ENCODE data around the gene VWA3A. TPM values are rescaled to one million over a fixed set of nuclear protein-coding genes. Genes with fewer than 3 reads are reported as not detected.

The VWA3A gene
- polyA plus RNA-seq, 1 experiment = 0.15 TPM

DNA sequence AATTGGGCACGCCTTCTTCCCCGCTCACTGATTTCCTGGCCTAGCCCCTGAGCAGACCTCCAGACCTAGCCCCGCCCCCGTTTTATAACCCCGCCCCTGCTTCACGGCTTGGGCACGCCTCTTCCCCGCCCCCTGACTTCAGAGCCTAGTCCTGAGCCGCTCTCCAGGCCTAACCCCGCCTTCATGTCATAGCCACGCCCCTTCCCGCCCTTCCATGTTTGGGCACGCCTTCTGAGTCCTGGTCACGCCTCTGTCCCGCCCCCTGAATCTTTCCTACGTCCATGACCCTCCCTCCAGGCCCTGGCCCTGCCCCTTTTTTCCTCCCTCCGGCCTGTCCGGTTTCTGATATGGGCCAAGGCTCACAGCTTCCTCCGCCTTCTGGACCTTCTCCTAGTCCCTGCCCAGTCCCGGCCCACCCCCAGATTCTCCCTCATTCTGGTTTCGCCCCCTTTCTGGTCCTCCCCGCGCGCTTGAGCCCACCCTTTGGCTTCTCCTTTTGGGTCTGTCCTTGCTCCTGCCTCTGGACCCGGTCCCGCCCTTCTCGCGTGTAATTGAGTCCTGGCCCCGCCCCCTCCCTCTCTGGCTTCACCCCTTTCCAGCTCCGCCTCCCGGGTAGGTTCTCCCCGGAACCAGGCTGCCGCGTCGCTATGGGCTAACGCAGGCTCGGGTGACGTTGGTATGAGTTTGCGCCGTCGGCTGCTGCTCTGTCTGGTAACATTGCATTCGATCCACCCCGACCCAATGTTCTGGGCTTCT is 98.6 kb downstream of the VWA3A start:
- no peaks in the 10 kb centered on the region for H3K36me3 ChIP-seq (ENCODE audit: control insufficient read depth, insufficient read depth, low read length)
- ChIA-PET CTCF (interaction anchor here (1.0 to 3.3 kb wide), 6 partner anchors 106 to 240 kb away, joined by 3 to 21 read pairs (median 6); partner anchors contain the start of gene POLR3E), POLR2A (interaction anchor here (0.5 to 0.6 kb wide), 2 partner anchors 20 to 1338 kb away, joined by 4 to 15 read pairs; no protein-coding TSS in a partner anchor)
- no peaks in the 10 kb centered on the region for H3K27me3 ChIP-seq (ENCODE audit: control insufficient read depth, insufficient read depth, low read length)
- DNase-seq (ENCODE audit: low read depth) = peak; percentile 98
- peak overlapping the region; percentile 47 for H3K4me3 ChIP-seq (ENCODE audit: low read depth, low read length)
- TF ChIP-seq, protein P1, sequence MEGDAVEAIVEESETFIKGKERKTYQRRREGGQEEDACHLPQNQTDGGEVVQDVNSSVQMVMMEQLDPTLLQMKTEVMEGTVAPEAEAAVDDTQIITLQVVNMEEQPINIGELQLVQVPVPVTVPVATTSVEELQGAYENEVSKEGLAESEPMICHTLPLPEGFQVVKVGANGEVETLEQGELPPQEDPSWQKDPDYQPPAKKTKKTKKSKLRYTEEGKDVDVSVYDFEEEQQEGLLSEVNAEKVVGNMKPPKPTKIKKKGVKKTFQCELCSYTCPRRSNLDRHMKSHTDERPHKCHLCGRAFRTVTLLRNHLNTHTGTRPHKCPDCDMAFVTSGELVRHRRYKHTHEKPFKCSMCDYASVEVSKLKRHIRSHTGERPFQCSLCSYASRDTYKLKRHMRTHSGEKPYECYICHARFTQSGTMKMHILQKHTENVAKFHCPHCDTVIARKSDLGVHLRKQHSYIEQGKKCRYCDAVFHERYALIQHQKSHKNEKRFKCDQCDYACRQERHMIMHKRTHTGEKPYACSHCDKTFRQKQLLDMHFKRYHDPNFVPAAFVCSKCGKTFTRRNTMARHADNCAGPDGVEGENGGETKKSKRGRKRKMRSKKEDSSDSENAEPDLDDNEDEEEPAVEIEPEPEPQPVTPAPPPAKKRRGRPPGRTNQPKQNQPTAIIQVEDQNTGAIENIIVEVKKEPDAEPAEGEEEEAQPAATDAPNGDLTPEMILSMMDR (IDR thresholded peaks at IDR 0.05; ENCODE audit: insufficient read depth, low read depth, low read length) = no peak

DNA sequence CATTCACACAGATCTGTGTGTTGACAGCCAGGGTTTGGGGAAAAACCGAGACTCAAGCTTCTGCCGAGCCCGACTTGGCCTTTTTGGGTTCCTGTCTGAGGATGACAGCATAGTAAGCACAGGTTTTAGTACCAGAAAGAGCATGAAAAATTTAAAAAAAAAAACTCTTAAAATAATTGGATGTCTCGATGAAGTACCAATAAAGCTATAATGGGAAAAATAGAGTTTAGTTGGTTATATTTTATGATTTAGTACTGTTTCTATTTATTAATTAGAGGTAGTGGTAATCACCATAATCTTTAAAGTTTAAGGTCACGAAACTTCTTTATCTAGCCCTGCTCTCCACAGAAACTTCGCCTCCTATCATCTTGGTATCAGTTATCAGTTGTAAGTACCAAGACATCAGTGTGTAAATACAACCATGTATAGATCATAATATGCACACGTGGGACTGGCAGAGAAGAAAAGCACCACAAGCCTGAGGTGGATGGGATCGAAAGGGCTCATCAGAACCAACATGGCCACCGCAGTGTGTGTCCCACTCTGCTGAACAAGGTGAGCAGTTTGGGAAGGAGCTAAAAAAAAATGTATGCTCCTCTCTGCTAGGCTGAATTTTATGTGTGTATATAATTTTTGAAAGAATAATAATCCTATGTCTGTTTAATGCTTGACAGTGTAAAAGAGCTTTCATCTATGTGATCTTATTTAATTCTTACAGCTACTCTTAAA is 99.4 kb downstream of the VWA3A start:
- CTCF ChIA-PET = interaction anchor here (0.6 to 3.3 kb wide), 10 partner anchors 14 to 241 kb away, joined by 3 to 21 read pairs (median 4); partner anchors contain the start of genes EEF2K and POLR3E
- TF ChIP-seq, protein P1 (IDR thresholded peaks at IDR 0.05; ENCODE audit: insufficient read depth, low read depth, low read length) = no peak
- no peaks in the 10 kb centered on the region for H3K36me3 ChIP-seq (ENCODE audit: control insufficient read depth, insufficient read depth, low read length)
- peak overlapping the region; percentile 47 for H3K4me3 ChIP-seq (ENCODE audit: low read depth, low read length)
- no peaks in the 10 kb centered on the region for H3K27me3 ChIP-seq (ENCODE audit: control insufficient read depth, insufficient read depth, low read length)
- POLR2A ChIA-PET = interaction anchor here (0.6 to 0.7 kb wide), 2 partner anchors 16 to 20 kb away, joined by 3 to 15 read pairs; no protein-coding TSS in a partner anchor
- DNase-seq (ENCODE audit: low read depth) = no peak

DNA sequence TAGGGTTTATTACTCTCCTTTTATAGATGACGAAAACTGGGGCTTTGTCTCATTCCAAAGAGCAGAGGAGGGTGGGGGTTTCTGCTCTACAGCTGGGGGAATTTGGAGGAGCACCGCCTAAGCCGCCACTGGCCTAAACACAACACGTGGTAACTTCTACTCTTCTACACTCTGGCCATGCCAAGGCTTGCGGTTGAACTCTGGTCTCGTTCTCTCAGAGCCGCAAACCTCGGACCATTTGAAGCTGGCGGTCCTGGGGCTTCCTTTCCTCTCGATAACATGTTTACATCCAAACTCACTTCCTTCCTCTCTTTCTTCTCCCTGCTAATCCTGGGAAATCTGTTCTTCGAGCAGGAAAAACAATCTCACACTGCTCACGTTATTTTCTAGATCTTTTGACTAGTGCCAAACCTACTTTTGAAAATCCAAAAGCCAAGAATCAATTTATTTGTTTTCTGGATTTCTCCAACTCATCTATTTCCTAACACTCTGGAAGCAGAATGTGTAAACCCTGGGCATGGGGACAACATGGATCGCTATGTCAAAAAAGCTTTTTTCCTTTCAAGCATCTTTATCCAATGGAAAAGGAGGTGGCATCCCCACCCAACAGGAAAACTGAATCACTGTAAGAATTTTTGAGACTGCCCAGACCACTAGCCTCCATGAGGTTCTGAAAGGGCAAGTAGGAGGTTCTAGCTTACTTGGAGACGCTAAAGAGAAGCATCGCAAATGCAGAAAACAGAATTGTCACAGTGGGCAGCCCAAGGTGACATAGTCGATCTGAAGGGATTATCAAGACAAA is 100.1 kb downstream of the VWA3A start:
- POLR2A ChIA-PET = interaction anchor here (0.7 kb wide), 1 partner anchor 16 kb away, joined by 3 read pairs; no protein-coding TSS in a partner anchor
- TF ChIP-seq, protein P1 (IDR thresholded peaks at IDR 0.05; ENCODE audit: insufficient read depth, low read depth, low read length) = no peak
- H3K27me3 ChIP-seq (ENCODE audit: control insufficient read depth, insufficient read depth, low read length) = no peaks in the 10 kb centered on the region
- DNase-seq (ENCODE audit: low read depth) = peak; percentile 65
- H3K4me3 ChIP-seq (ENCODE audit: low read depth, low read length) = no peak overlapping the region
- H3K36me3 ChIP-seq (ENCODE audit: control insufficient read depth, insufficient read depth, low read length) = no peaks in the 10 kb centered on the region
- CTCF ChIA-PET = interaction anchor here (0.8 to 3.3 kb wide), 7 partner anchors 13 to 241 kb away, joined by 3 to 21 read pairs (median 4); partner anchors contain the start of genes EEF2K and POLR3E

DNA sequence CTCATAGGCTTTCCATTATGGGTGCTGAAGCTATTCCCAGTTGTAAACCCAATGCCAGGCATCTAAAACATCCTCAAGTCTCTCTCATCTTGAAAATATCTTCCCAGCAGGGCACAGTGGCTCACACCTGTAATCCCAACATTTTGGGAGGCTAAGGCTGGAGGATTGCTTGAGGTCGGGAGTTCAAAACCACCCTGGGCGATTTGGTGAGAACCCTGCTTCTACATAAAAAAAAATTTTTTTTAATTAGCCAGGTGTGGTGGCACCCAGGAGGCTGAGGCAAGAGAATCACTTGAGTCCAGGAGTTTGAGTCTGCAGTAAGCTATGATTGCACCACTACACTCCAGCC is 100.7 kb downstream of the VWA3A start:
- CTCF ChIA-PET = interaction anchor here (1.6 to 3.3 kb wide), 2 partner anchors 13 to 104 kb away, joined by 4 to 21 read pairs; partner anchors contain the start of genes EEF2K and POLR3E
- no peak for DNase-seq (ENCODE audit: low read depth)
- no peaks in the 10 kb centered on the region for H3K36me3 ChIP-seq (ENCODE audit: control insufficient read depth, insufficient read depth, low read length)
- TF ChIP-seq, protein P1 (IDR thresholded peaks at IDR 0.05; ENCODE audit: insufficient read depth, low read depth, low read length) = no peak
- no peak overlapping the region for H3K4me3 ChIP-seq (ENCODE audit: low read depth, low read length)
- POLR2A ChIA-PET = no interaction called here
- no peaks in the 10 kb centered on the region for H3K27me3 ChIP-seq (ENCODE audit: control insufficient read depth, insufficient read depth, low read length)

Measured in BJ (cell line).